HCT116 (cell line): ENCODE measurements around the gene CKS1B. TPM values are rescaled to one million over a fixed set of nuclear protein-coding genes. Genes with fewer than 3 reads are reported as not detected.

ENCODE experiments used
- ATAC-seq: fragments of 200-7000 bp; cut with Tn5 transposase; 2 replicates; pipeline ENCODE4 v1.9.1; 2020; ENCODE audit warnings: mild to moderate bottlenecking, moderate library complexity
- BruUV-seq: library from RNA; stranded (reverse); fragments of 400-500 nt; replicated peaks from 2 replicates; lab custom pipeline; 2021; lab: Mats Ljungman, UMichigan
- CTCF ChIA-PET: fragments of 300-600 bp; sonication (Branson Sonifier 250); formaldehyde crosslinking; loops from one replicate; lab custom pipeline; 2021; ENCODE audit warnings: antibody characterized with exemption; lab: Charles Lee
- POLR2A ChIA-PET: fragments of 300-600, 350-600 bp; sonication (Branson Sonifier 250); formaldehyde crosslinking; loops from one replicate; lab custom pipeline; 2021; ENCODE audit warnings: antibody characterized with exemption; lab: Charles Lee
- RAD21 ChIA-PET, 2 experiments: fragments of 300-600 bp; sonication (Branson Sonifier 250); formaldehyde crosslinking; loops; one replicate each; lab custom pipeline; 2023; ENCODE audit warnings: low total read pairs in 2 of 2; ENCODE audit not compliant: uncharacterized antibody in 2 of 2, unreplicated experiment in 2 of 2, low non-redundant PET in 1 of 2; lab: Charles Lee
- DNase-seq: peaks from one replicate; pipeline ENCODE4 v3.0.0-alpha.2; 2010; ENCODE audit warnings: low read depth, low spot score
- H2AFZ ChIP-seq: fragments of 200-600 bp; shearing (Covaris generic), sonication (generic); 2 replicates; pipeline ENCODE4 v1.6.1; 2017; ENCODE audit warnings: low read depth, mixed run types, mixed read lengths, antibody characterized with exemption, low read length; ENCODE audit not compliant: poor library complexity, severe bottlenecking
- H3K27ac ChIP-seq: 2 replicates; pipeline ENCODE4 v1.5.1; 2012; ENCODE audit warnings: low read depth, low read length
- H3K27me3 ChIP-seq: fragments of 200-600 bp; sonication (generic); 2 replicates; pipeline ENCODE4 v1.6.1; 2016; ENCODE audit warnings: mixed run types, low read length, mixed read lengths; ENCODE audit not compliant: insufficient read depth
- H3K36me3 ChIP-seq, 2 experiments: fragments of 200-500 bp in 1 of 2; fragments of 200-600 bp in 1 of 2; sonication (Bioruptor generic) in 1 of 2; sonication (generic) in 1 of 2; 2 replicates each; pipeline versions ENCODE4 v1.5.1 to v1.6.1; 2014 to 2016; ENCODE audit warnings: low read length in 2 of 2, inconsistent platforms in 1 of 2, mixed read lengths in 1 of 2, mixed run types in 1 of 2; ENCODE audit not compliant: insufficient read depth in 2 of 2, control insufficient read depth in 1 of 2
- H3K4me1 ChIP-seq, 2 experiments: fragments of 200-600 bp in 1 of 2; sonication (generic) in 1 of 2; 2 replicates each; pipeline versions ENCODE4 v1.5.1 to v1.6.1; 2012 to 2017; ENCODE audit warnings: low read length in 2 of 2, inconsistent platforms in 1 of 2, mild to moderate bottlenecking in 1 of 2, mixed read lengths in 1 of 2, mixed run types in 1 of 2, moderate library complexity in 1 of 2; ENCODE audit not compliant: insufficient read depth in 2 of 2, control insufficient read depth in 1 of 2
- H3K4me2 ChIP-seq: fragments of 200-600 bp; sonication (generic); 2 replicates; pipeline ENCODE4 v1.6.1; 2017; ENCODE audit warnings: mixed run types, low read length, mixed read lengths
- H3K4me3 ChIP-seq, 2 experiments: fragments of 200-600 bp in 1 of 2; sonication (generic) in 1 of 2; replicated peaks in 1 of 2; 2 replicates each; pipeline ENCODE4 v1.5.1; 2011 to 2016; ENCODE audit warnings: low read length in 2 of 2, control low read depth in 1 of 2, low read depth in 1 of 2, mild to moderate bottlenecking in 1 of 2, mixed read lengths in 1 of 2, mixed run types in 1 of 2
- H3K79me2 ChIP-seq: fragments of 200-600 bp; sonication (generic); 2 replicates; pipeline ENCODE4 v1.6.1; 2017; ENCODE audit warnings: mild to moderate bottlenecking, mixed run types, low read length, moderate library complexity, mixed read lengths; ENCODE audit not compliant: insufficient read depth
- H3K9ac ChIP-seq: fragments of 200-600 bp; sonication (generic); 2 replicates; pipeline ENCODE4 v1.6.1; 2016; ENCODE audit warnings: low read length, mixed read lengths
- H3K9me2 ChIP-seq: fragments of 200-600 bp; sonication (generic), shearing (Covaris generic); 2 replicates; pipeline ENCODE4 v1.6.1; 2017; ENCODE audit warnings: mixed run types, mild to moderate bottlenecking, moderate library complexity; ENCODE audit not compliant: insufficient read depth
- H3K9me3 ChIP-seq, 2 experiments: fragments of 200-500 bp in 1 of 2; fragments of 200-600 bp in 1 of 2; sonication (Bioruptor generic) in 1 of 2; sonication (generic) in 1 of 2; 2 replicates each; pipeline ENCODE4 v1.6.1; 2014 to 2017; ENCODE audit warnings: low read length in 2 of 2, mixed read lengths in 2 of 2, inconsistent platforms in 1 of 2, low read depth in 1 of 2, mild to moderate bottlenecking in 1 of 2, mixed run types in 1 of 2, moderate library complexity in 1 of 2; ENCODE audit not compliant: control insufficient read depth in 1 of 2, insufficient read depth in 1 of 2
- H4K20me1 ChIP-seq: fragments of 200-600 bp; sonication (generic), shearing (Covaris generic); 2 replicates; pipeline ENCODE4 v1.6.1; 2017; ENCODE audit warnings: mixed run types, mild to moderate bottlenecking, moderate library complexity; ENCODE audit not compliant: insufficient read depth
- CBX3 ChIP-seq: IDR thresholded peaks from 2 replicates; pipeline ENCODE4 v1.6.1; 2012; ENCODE audit warnings: low read depth
- CEBPB ChIP-seq: IDR thresholded peaks from 2 replicates; pipeline ENCODE4 v1.6.1; 2012; ENCODE audit warnings: low read depth
- EZH2 ChIP-seq: fragments of 200-600 bp; sonication (generic); IDR thresholded peaks from 2 replicates; pipeline ENCODE4 v1.6.1; 2017; ENCODE audit warnings: antibody characterized with exemption, mixed run types
- JUND ChIP-seq: IDR thresholded peaks from 2 replicates; pipeline ENCODE4 v1.6.1; 2012
- POLR2A ChIP-seq: IDR thresholded peaks from 2 replicates; pipeline ENCODE4 v1.7.0; 2011; ENCODE audit warnings: borderline replicate concordance; ENCODE audit not compliant: insufficient read depth, insufficient read length; ENCODE audit errors: extremely low read depth
- RAD21 ChIP-seq: IDR thresholded peaks from 2 replicates; pipeline ENCODE4 v1.6.1; 2012; ENCODE audit warnings: low read depth, mild to moderate bottlenecking
- SIN3A ChIP-seq: IDR thresholded peaks from 2 replicates; pipeline ENCODE4 v1.6.1; 2012; ENCODE audit warnings: low read depth
- SP1 ChIP-seq: IDR thresholded peaks from 2 replicates; pipeline ENCODE4 v1.6.1; 2012; ENCODE audit warnings: low read depth
- SRF ChIP-seq: IDR thresholded peaks from 2 replicates; pipeline ENCODE4 v1.6.1; 2012; ENCODE audit warnings: low read depth
- TCF7L2 ChIP-seq: IDR thresholded peaks from 2 replicates; pipeline ENCODE4 v1.7.0; 2011; ENCODE audit warnings: borderline replicate concordance, inconsistent platforms; ENCODE audit not compliant: insufficient read depth, insufficient read length; ENCODE audit errors: extremely low read depth
- ZNF274 ChIP-seq: fragments of 200-500 bp; sonication (Bioruptor generic); IDR thresholded peaks from 2 replicates; pipeline ENCODE4 v1.6.1; 2014; ENCODE audit warnings: mild to moderate bottlenecking, low read depth, low read length, inconsistent platforms
- intact Hi-C: fragments of 100-400 bp; cut with micrococcal nuclease; formaldehyde crosslinking; loops from 2 replicates; pipeline ENCODE4 v1.10.0; 2022
- total RNA-seq: library from RNA; stranded (reverse); gene quantifications from one replicate; pipeline ENCODE4 v1.2.1, GENCODE V29; 2021; ENCODE audit not compliant: unreplicated experiment
- TF ChIP-seq, protein P1 (sequence below): IDR thresholded peaks from 2 replicates; pipeline ENCODE4 v1.6.1; 2011; ENCODE audit warnings: mild to moderate bottlenecking, low read length, moderate library complexity; ENCODE audit not compliant: insufficient replicate concordance; ENCODE audit errors: extremely low read depth
- TF ChIP-seq, protein P2 (sequence below), 3 experiments: fragments of 200-600 bp in 1 of 3; sonication (generic) in 1 of 3; IDR thresholded peaks in 2 of 3; conservative IDR thresholded peaks in 1 of 3; 2 replicates each; pipeline ENCODE4 v1.5.1; 2012 to 2017; ENCODE audit warnings: low read depth in 2 of 3, low read length in 2 of 3, antibody characterized with exemption in 1 of 3, borderline replicate concordance in 1 of 3, control low read depth in 1 of 3, mild to moderate bottlenecking in 1 of 3, mixed read lengths in 1 of 3, mixed run types in 1 of 3, moderate library complexity in 1 of 3; ENCODE audit not compliant: insufficient read depth in 1 of 3

The CKS1B gene
- total RNA-seq, 1 experiment from 2014 or later = 229 TPM

DNA sequence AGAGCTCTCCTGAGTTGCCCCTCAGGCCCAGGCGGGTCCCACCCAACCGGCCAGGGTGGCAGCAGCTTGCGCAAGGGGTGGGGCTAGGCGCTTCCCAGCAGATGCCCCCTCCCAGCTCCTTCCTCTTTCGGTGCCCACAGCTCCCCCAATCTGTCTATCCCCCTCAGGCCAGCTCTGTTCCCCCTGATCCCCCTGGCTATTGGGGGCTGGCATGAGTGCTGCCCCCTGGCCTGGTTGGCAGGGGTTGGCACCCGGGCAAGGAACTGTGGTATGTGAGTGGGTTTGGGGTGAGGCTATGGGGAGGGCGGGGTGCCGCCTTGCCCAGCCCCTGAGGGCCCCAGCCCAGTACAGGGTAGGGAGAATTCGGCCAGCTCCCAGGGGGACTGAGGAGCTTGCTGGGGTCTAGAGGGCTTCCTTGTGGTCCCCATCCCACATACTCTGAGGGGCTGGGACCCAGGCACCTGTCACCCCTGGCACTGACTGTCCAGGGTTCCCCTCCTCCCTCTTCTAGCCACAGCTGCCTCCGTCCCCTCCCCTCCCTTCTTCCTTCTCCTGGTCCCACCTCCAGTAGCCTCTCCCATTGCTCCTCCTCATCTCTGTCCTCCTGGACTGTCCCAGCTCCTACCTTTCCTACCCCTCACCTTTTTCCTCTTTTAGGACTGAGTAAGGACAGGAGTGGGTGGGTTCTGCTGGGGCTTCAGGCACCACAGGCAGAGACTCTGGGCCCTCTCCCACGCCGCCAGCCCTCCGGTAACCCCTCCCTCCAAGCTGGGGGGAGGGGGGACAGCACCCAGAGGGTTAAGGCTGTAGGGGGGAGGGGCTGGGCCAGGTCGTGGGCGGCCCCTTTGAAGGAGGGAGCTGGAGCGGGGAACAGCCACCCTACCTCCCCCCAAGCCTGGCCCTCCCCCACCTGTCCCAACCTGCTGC lies 33.8 kb downstream of the CKS1B start:
- no TSS peak for BruUV-seq
- Histone ChIP-seq H3K9me3 (no peaks in the 10 kb centered on the region), H3K79me2 (peaks cover 94% of the 10 kb centered on the region), H3K9ac (no peak overlapping the region), H3K27me3 (no peaks in the 10 kb centered on the region), H3K27ac (peak overlapping the region; percentile 24; the same call in 1 of the 2 replicates), H4K20me1 (no peaks in the 10 kb centered on the region), H3K36me3 (peaks cover 0 to 7% of the 10 kb centered on the region in 2 experiments; a peak in 2 of 4 replicates), H3K4me3 (no peak overlapping the region), H3K4me1 (peaks cover 18 to 83% of the 10 kb centered on the region in 2 experiments), H3K9me2 (no peaks in the 10 kb centered on the region)
- ChIA-PET RAD21 (no interaction called here), POLR2A (no interaction called here)
- intact Hi-C loops = no loop called here
- DNase-seq = no peak
- TF ChIP-seq POLR2A (no peak), JUND (no peak), TCF7L2 (no peak), CEBPB (no peak), RAD21 (no peak), SIN3A (no peak), EZH2 (no peak), CBX3 (no peak), SP1 (no peak), SRF (no peak), ZNF274 (no peak)
- TF ChIP-seq, protein P1, sequence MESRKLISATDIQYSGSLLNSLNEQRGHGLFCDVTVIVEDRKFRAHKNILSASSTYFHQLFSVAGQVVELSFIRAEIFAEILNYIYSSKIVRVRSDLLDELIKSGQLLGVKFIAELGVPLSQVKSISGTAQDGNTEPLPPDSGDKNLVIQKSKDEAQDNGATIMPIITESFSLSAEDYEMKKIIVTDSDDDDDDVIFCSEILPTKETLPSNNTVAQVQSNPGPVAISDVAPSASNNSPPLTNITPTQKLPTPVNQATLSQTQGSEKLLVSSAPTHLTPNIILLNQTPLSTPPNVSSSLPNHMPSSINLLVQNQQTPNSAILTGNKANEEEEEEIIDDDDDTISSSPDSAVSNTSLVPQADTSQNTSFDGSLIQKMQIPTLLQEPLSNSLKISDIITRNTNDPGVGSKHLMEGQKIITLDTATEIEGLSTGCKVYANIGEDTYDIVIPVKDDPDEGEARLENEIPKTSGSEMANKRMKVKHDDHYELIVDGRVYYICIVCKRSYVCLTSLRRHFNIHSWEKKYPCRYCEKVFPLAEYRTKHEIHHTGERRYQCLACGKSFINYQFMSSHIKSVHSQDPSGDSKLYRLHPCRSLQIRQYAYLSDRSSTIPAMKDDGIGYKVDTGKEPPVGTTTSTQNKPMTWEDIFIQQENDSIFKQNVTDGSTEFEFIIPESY = no peak
- TF ChIP-seq, protein P2, sequence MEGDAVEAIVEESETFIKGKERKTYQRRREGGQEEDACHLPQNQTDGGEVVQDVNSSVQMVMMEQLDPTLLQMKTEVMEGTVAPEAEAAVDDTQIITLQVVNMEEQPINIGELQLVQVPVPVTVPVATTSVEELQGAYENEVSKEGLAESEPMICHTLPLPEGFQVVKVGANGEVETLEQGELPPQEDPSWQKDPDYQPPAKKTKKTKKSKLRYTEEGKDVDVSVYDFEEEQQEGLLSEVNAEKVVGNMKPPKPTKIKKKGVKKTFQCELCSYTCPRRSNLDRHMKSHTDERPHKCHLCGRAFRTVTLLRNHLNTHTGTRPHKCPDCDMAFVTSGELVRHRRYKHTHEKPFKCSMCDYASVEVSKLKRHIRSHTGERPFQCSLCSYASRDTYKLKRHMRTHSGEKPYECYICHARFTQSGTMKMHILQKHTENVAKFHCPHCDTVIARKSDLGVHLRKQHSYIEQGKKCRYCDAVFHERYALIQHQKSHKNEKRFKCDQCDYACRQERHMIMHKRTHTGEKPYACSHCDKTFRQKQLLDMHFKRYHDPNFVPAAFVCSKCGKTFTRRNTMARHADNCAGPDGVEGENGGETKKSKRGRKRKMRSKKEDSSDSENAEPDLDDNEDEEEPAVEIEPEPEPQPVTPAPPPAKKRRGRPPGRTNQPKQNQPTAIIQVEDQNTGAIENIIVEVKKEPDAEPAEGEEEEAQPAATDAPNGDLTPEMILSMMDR (IDR thresholded peaks at IDR 0.05 in 2 of 3, conservative IDR thresholded peaks at IDR 0.05 in 1 of 3; ENCODE audit: borderline replicate concordance in 1 of 3, insufficient read depth in 1 of 3, low read depth in 2 of 3, low read length in 2 of 3) = no peak
- TF ChIP-seq, all 23 proteins: peak for 0
- no peak overlapping the region for H2AFZ ChIP-seq
- H3K4me2 ChIP-seq = no peak overlapping the region
- ATAC-seq = no peak
- CTCF ChIA-PET = interaction anchor here (1.2 to 2.3 kb wide), 2 partner anchors 9 to 36 kb away, joined by 3 to 11 read pairs; no protein-coding TSS in a partner anchor
